NCI-H226 (cell line): Measurements from ENCODE around the gene TNIK.
"Not testable (repeated sequence)": the region's sequence is repeated elsewhere in the genome, so short reads cannot be mapped to it uniquely, and the experiment has no call there.

Experiments
- DNase-seq: peaks from one replicate; pipeline ENCODE4 v3.0.0-alpha.2; 2015

Gene TNIK

GRCh38 chr3:171248426-171249111 is 211.6 kb downstream of the TNIK start:
- DNase-seq: no peak

GRCh38 chr3:171245796-171246765 is 214.1 kb downstream of the TNIK start:
- no peak for DNase-seq

GRCh38 chr3:171242951-171243350 is 217.3 kb downstream of the TNIK start:
- no peak for DNase-seq

- no peak for DNase-seq
Observed at GRCh38 chr3:171242170-171242569, 218.0 kb downstream of the TNIK start.

- not testable (repeated sequence) for DNase-seq
Observed at GRCh38 chr3:171241655-171242054, 218.6 kb downstream of the TNIK start.

GRCh38 chr3:171240504-171240835 is 219.7 kb downstream of the TNIK start:
- no peak for DNase-seq

- no peak for DNase-seq
Observed at GRCh38 chr3:171239757-171240503, 220.3 kb downstream of the TNIK start.

GRCh38 chr3:171237009-171237385 is 223.2 kb downstream of the TNIK start:
- DNase-seq: no peak

GRCh38 chr3:171236265-171237008 is 223.8 kb downstream of the TNIK start:
- no peak for DNase-seq

- DNase-seq: no peak
Observed at GRCh38 chr3:171234298-171235010, 225.8 kb downstream of the TNIK start.

- DNase-seq: no peak
Observed at GRCh38 chr3:171231361-171231760, 228.8 kb downstream of the TNIK start.

- DNase-seq: no peak
Observed at GRCh38 chr3:171230865-171231264, 229.3 kb downstream of the TNIK start.

GRCh38 chr3:171229173-171229572 is 231.0 kb downstream of the TNIK start:
- DNase-seq: no peak

GRCh38 chr3:171228240-171228639 is 232.0 kb downstream of the TNIK start:
- no peak for DNase-seq

GRCh38 chr3:171227828-171228227 is 232.4 kb downstream of the TNIK start:
- no peak for DNase-seq

- no peak for DNase-seq
Observed at GRCh38 chr3:171227359-171227758, 232.8 kb downstream of the TNIK start.

- DNase-seq: no peak
Observed at GRCh38 chr3:171226794-171227193, 233.4 kb downstream of the TNIK start.

- DNase-seq: no peak
Observed at GRCh38 chr3:171225708-171226107, 234.5 kb downstream of the TNIK start.

- DNase-seq: no peak
Observed at GRCh38 chr3:171225165-171225564, 235.0 kb downstream of the TNIK start.

- no peak for DNase-seq
Observed at GRCh38 chr3:171223396-171223795, 236.8 kb downstream of the TNIK start.

GRCh38 chr3:171222995-171223394 is 237.2 kb downstream of the TNIK start:
- no peak for DNase-seq

- DNase-seq: no peak
Observed at GRCh38 chr3:171221597-171221996, 238.6 kb downstream of the TNIK start.
